22Rv1 (cell line): ENCODE results near the gene SLC48A1.

ENCODE experiments used
- CTCF ChIP-seq: fragments of 450-650 bp; IDR thresholded peaks from 2 replicates; pipeline ENCODE4 v1.5.1; 2017; ENCODE audit warnings: mild to moderate bottlenecking
- ZFX ChIP-seq: fragments of 450-650 bp; IDR thresholded peaks from 2 replicates; pipeline ENCODE4 v1.6.1; 2017; ENCODE audit warnings: antibody characterized with exemption, borderline replicate concordance

GRCh38 chr12:47783024-47783755 is 10.2 kb downstream of the SLC48A1 start:
- TF ChIP-seq CTCF (no peak), ZFX (no peak)
